ENCODE results near the gene ATP6V0D1. TPM values are rescaled to one million over a fixed set of nuclear protein-coding genes. Genes with fewer than 3 reads are reported as not detected.
A peak's percentile ranks its signal among the peaks of the same experiment; 100 is the strongest.

The ATP6V0D1 gene
- total RNA-seq, 3 donors from 2014 or later: 101 to 122 (median 104) TPM

GRCh38 chr16:67433131-67433719, 47.7 kb downstream of the ATP6V0D1 start:
- Histone ChIP-seq H3K4me3 (peak overlapping the region in 1 of 3 donors; percentile 58), H3K36me3 (no peaks in the 10 kb centered on the region), H3K9me3 (no peaks in the 10 kb centered on the region), H3K27me3 (no peaks in the 10 kb centered on the region), H3K4me1 (peaks cover 0 to 7% of the 10 kb centered on the region in 2 donors), H3K27ac (peak overlapping the region; percentile 79 to 88)
- TF ChIP-seq CTCF (IDR thresholded peaks at IDR 0.05): no peak
- TF ChIP-seq POLR2A (IDR thresholded peaks at IDR 0.05): no peak
- no peak for TF ChIP-seq POLR2AphosphoS5 (IDR thresholded peaks at IDR 0.05)
- no peak for DNase-seq (ENCODE audit: low spot score in 2 of 2)
- intact Hi-C loops (cut with DNase I; ENCODE audit: low total_unique reads): no loop called here

- Histone ChIP-seq H3K9me3 (no peaks in the 10 kb centered on the region), H3K36me3 (no peaks in the 10 kb centered on the region), H3K27ac (peak overlapping the region; percentile 79 to 88), H3K4me1 (peaks cover 4 to 14% of the 10 kb centered on the region in 2 donors), H3K27me3 (no peaks in the 10 kb centered on the region), H3K4me3 (peak overlapping the region in 2 of 3 donors; percentile 58 to 81)
- DNase-seq (ENCODE audit: low spot score in 2 of 2): no peak
- intact Hi-C loops (cut with DNase I; ENCODE audit: low total_unique reads): no loop called here
- TF ChIP-seq CTCF (IDR thresholded peaks at IDR 0.05) (no peak), POLR2AphosphoS5 (IDR thresholded peaks at IDR 0.05) (no peak), POLR2A (IDR thresholded peaks at IDR 0.05) (no peak)
Observed at GRCh38 chr16:67432506-67432890, 48.5 kb downstream of the ATP6V0D1 start.

GRCh38 chr16:67431775-67432505, 49.0 kb downstream of the ATP6V0D1 start:
- H3K4me1 ChIP-seq: peaks cover 4 to 14% of the 10 kb centered on the region in 2 donors
- intact Hi-C loops (cut with DNase I; ENCODE audit: low total_unique reads): no loop called here
- no peaks in the 10 kb centered on the region for H3K36me3 ChIP-seq
- DNase-seq (ENCODE audit: low spot score in 2 of 2): no peak
- H3K27me3 ChIP-seq: no peaks in the 10 kb centered on the region
- no peaks in the 10 kb centered on the region for H3K9me3 ChIP-seq
- no peak for TF ChIP-seq CTCF (IDR thresholded peaks at IDR 0.05)
- TF ChIP-seq POLR2AphosphoS5 (IDR thresholded peaks at IDR 0.05): no peak
- no peak for TF ChIP-seq POLR2A (IDR thresholded peaks at IDR 0.05)
- peak overlapping the region; percentile 79 to 88 for H3K27ac ChIP-seq
- H3K4me3 ChIP-seq: peak overlapping the region; percentile 32 to 81 (median 58)

- intact Hi-C loops (cut with DNase I; ENCODE audit: low total_unique reads): no loop called here
- TF ChIP-seq CTCF (IDR thresholded peaks at IDR 0.05) (no peak), POLR2AphosphoS5 (IDR thresholded peaks at IDR 0.05) (no peak), POLR2A (IDR thresholded peaks at IDR 0.05) (no peak)
- no peaks in the 10 kb centered on the region for H3K27me3 ChIP-seq
- peaks cover 4 to 14% of the 10 kb centered on the region in 2 donors for H3K4me1 ChIP-seq
- H3K4me3 ChIP-seq: peak within 1 kb of the TSS; percentile 32 to 81 (median 58)
- DNase-seq (ENCODE audit: low spot score in 2 of 2): peak in 1 of 2 donors; percentile 41
- peak within 1 kb of the TSS; percentile 79 to 88 for H3K27ac ChIP-seq
- H3K36me3 ChIP-seq: no peaks in the 10 kb centered on the region
- no peaks in the 10 kb centered on the region for H3K9me3 ChIP-seq
Observed at GRCh38 chr16:67430977-67431774, 49.8 kb downstream of the ATP6V0D1 start, which contains the start of gene HSD11B2. Gene HSD11B2, plus strand, starts transcription at chr16:67431121. Its CDS starts 128 bp downstream, at chr16:67431249.
